MM.1S (cell line): ENCODE results near the gene DNAJB7.
A peak's percentile ranks its signal among the peaks of the same experiment; 100 is the strongest.

Experiments used
- DNase-seq: peaks from one replicate; pipeline ENCODE4 v3.0.0-alpha.2; 2015
- H2AFZ ChIP-seq: fragments of 300-600 bp; sonication (generic); 2 replicates; pipeline ENCODE4 v1.6.0; 2016; ENCODE audit warnings: antibody characterized with exemption, low read length
- H3F3A ChIP-seq: fragments of 300-600 bp; sonication (generic); 2 replicates; pipeline ENCODE4 v1.6.1; 2016; ENCODE audit warnings: mild to moderate bottlenecking, antibody characterized with exemption, low read length, moderate library complexity, mixed read lengths; ENCODE audit not compliant: insufficient read depth
- H3K27ac ChIP-seq: fragments of 300-600 bp; sonication (generic); 2 replicates; pipeline ENCODE4 v1.5.1; 2016; ENCODE audit warnings: mild to moderate bottlenecking, low read length
- H3K27me3 ChIP-seq: fragments of 300-600 bp; sonication (generic); replicated peaks from 2 replicates; pipeline ENCODE4 v1.6.0; 2016; ENCODE audit warnings: low read length; ENCODE audit not compliant: insufficient read depth
- H3K36me3 ChIP-seq: fragments of 300-600 bp; sonication (generic); replicated peaks from 2 replicates; pipeline ENCODE4 v1.6.1; 2016; ENCODE audit warnings: mild to moderate bottlenecking, low read length, mixed read lengths; ENCODE audit not compliant: insufficient read depth
- H3K4me1 ChIP-seq: fragments of 300-600 bp; sonication (generic); 2 replicates; pipeline ENCODE4 v1.6.1; 2016; ENCODE audit warnings: low read length, mixed read lengths
- H3K4me2 ChIP-seq: fragments of 300-600 bp; sonication (generic); 2 replicates; pipeline ENCODE4 v1.6.0; 2016; ENCODE audit warnings: low read depth, low read length
- H3K4me3 ChIP-seq: fragments of 300-600 bp; sonication (generic); 2 replicates; pipeline ENCODE4 v1.5.1; 2016; ENCODE audit warnings: low read length, mixed read lengths
- H3K79me2 ChIP-seq: fragments of 300-600 bp; sonication (generic); 2 replicates; pipeline ENCODE4 v1.6.1; 2016; ENCODE audit warnings: mixed run types, low read length, mixed read lengths
- H3K9ac ChIP-seq: fragments of 300-600 bp; sonication (generic); 2 replicates; pipeline ENCODE4 v1.6.1; 2016; ENCODE audit warnings: low read length, mixed read lengths
- H3K9me2 ChIP-seq: fragments of 300-600 bp; sonication (generic); replicated peaks from 2 replicates; pipeline ENCODE4 v1.6.1; 2016; ENCODE audit warnings: mild to moderate bottlenecking, low read length, mixed read lengths; ENCODE audit not compliant: insufficient read depth
- H3K9me3 ChIP-seq: fragments of 300-600 bp; sonication (generic); replicated peaks from 2 replicates; pipeline ENCODE4 v1.6.1; 2016; ENCODE audit warnings: mild to moderate bottlenecking, low read length, mixed read lengths; ENCODE audit not compliant: insufficient read depth
- H4K20me1 ChIP-seq: fragments of 300-600 bp; sonication (generic); 2 replicates; pipeline ENCODE4 v1.6.1; 2016; ENCODE audit warnings: mild to moderate bottlenecking, low read length, moderate library complexity, mixed read lengths; ENCODE audit not compliant: insufficient read depth
- EZH2 ChIP-seq: fragments of 300-600 bp; sonication (generic); optimal IDR thresholded peaks from 2 replicates; pipeline ENCODE3; 2017; ENCODE audit warnings: low read depth, mild to moderate bottlenecking, antibody characterized with exemption, low read length, mixed read lengths
- EZH2phosphoT487 ChIP-seq: fragments of 300-600 bp; sonication (generic); IDR thresholded peaks from 2 replicates; pipeline ENCODE4 v1.6.1; 2018; ENCODE audit warnings: antibody characterized with exemption, low read length
- TF ChIP-seq, protein P1 (sequence below): fragments of 300-600 bp; sonication (generic); IDR thresholded peaks from 2 replicates; pipeline ENCODE4 v1.5.1; 2016; ENCODE audit warnings: antibody characterized with exemption, low read length, mixed read lengths

Gene DNAJB7

GRCh38 chr22:40862537-40862936 is 624 bp upstream of the DNAJB7 start:
- Histone ChIP-seq H3K27me3 (no peaks in the 10 kb centered on the region), H2AFZ (no peak overlapping the region), H3K27ac (no peak overlapping the region), H3K9me2 (no peaks in the 10 kb centered on the region), H3F3A (no peaks in the 10 kb centered on the region), H3K79me2 (peaks cover 40% of the 10 kb centered on the region), H3K4me1 (no peaks in the 10 kb centered on the region), H3K9ac (no peak overlapping the region), H3K36me3 (no peaks in the 10 kb centered on the region), H3K4me3 (no peak overlapping the region), H4K20me1 (no peaks in the 10 kb centered on the region), H3K9me3 (no peaks in the 10 kb centered on the region), H3K4me2 (no peak overlapping the region)
- DNase-seq: no peak
- TF ChIP-seq EZH2 (no peak), EZH2phosphoT487 (no peak)
- TF ChIP-seq, protein P1, sequence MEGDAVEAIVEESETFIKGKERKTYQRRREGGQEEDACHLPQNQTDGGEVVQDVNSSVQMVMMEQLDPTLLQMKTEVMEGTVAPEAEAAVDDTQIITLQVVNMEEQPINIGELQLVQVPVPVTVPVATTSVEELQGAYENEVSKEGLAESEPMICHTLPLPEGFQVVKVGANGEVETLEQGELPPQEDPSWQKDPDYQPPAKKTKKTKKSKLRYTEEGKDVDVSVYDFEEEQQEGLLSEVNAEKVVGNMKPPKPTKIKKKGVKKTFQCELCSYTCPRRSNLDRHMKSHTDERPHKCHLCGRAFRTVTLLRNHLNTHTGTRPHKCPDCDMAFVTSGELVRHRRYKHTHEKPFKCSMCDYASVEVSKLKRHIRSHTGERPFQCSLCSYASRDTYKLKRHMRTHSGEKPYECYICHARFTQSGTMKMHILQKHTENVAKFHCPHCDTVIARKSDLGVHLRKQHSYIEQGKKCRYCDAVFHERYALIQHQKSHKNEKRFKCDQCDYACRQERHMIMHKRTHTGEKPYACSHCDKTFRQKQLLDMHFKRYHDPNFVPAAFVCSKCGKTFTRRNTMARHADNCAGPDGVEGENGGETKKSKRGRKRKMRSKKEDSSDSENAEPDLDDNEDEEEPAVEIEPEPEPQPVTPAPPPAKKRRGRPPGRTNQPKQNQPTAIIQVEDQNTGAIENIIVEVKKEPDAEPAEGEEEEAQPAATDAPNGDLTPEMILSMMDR: no peak

GRCh38 chr22:40857309-40857855 is 4.5 kb downstream of the DNAJB7 start:
- peak overlapping the region; percentile 96 for H3K9ac ChIP-seq
- no peaks in the 10 kb centered on the region for H3K27me3 ChIP-seq
- peak overlapping the region; percentile 100 for H3K4me3 ChIP-seq
- no peaks in the 10 kb centered on the region for H4K20me1 ChIP-seq
- no peaks in the 10 kb centered on the region for H3K9me3 ChIP-seq
- H2AFZ ChIP-seq: peak overlapping the region; percentile 94
- H3K4me2 ChIP-seq: peak overlapping the region; percentile 83
- H3K36me3 ChIP-seq: no peaks in the 10 kb centered on the region; the same call in 1 of the 2 replicates
- H3K9me2 ChIP-seq: no peaks in the 10 kb centered on the region
- peaks cover 14% of the 10 kb centered on the region for H3K4me1 ChIP-seq
- TF ChIP-seq EZH2phosphoT487: no peak
- TF ChIP-seq EZH2: no peak
- peak overlapping the region; percentile 95 for H3K27ac ChIP-seq
- no peak for DNase-seq
- H3K79me2 ChIP-seq: peaks cover 81% of the 10 kb centered on the region
- peaks cover 5% of the 10 kb centered on the region; the same call in 1 of the 2 replicates for H3F3A ChIP-seq

DNA sequence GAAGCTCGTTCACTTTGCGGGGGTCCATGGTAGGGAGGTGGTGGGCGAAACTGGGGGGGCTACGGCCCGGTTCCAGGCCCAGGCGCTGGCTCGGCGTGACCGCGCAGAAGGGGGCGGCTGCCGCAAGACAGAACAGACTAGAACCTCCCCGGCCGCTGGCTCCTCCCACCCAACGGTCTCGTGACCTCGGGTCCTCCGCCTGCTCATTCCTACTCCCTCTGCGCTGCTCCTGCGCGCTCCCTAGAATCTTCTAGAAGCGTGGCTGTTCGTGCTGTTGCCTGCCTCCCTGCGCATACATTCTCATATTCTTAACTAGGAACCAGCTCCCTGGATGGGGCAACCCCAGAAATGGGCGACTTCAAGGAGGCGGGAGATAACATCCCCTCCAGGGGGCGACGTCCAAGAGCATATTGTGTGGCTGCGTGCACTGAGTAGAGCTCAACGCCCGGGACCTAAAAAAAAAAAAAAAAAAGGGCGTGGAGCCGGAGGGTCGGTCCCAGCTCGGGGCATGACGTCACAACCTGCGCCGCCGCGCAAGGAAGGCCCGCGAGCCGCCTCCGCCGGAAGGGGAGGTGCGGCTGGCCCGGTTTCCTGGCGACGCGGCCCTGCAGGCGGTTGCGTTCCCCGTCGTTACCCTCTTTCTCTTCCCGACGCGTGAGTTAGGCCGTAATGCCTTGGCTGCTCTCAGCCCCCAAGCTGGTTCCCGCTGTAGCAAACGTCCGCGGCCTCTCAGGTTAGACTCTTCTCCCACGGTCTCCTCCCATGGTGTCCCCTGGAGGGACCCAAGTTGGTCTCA is 5.2 kb downstream of the DNAJB7 start, which contains the start of the genes ST13 and XPNPEP3:
TSS of gene ST13 (minus strand) at position 127 of the 796 bp plus-strand sequence. CDS start at position 28, 99 bp downstream.
TSS of gene XPNPEP3 (plus strand) at position 636 of the 796 bp plus-strand sequence. CDS start at position 670, 34 bp downstream.
- peak within 1 kb of the TSS; percentile 95 for H3K27ac ChIP-seq
- H3K9me3 ChIP-seq: no peaks in the 10 kb centered on the region
- no peaks in the 10 kb centered on the region for H3K9me2 ChIP-seq
- H3K4me1 ChIP-seq: peaks cover 14% of the 10 kb centered on the region
- no peaks in the 10 kb centered on the region; the same call in 1 of the 2 replicates for H4K20me1 ChIP-seq
- H2AFZ ChIP-seq: peak within 1 kb of the TSS; percentile 94
- peaks cover 5% of the 10 kb centered on the region; the same call in 1 of the 2 replicates for H3F3A ChIP-seq
- no peaks in the 10 kb centered on the region for H3K27me3 ChIP-seq
- peak within 1 kb of the TSS; percentile 96 for H3K9ac ChIP-seq
- TF ChIP-seq, protein P1: no peak
- TF ChIP-seq EZH2 (no peak), EZH2phosphoT487 (no peak)
- H3K4me3 ChIP-seq: peak within 1 kb of the TSS; percentile 100
- H3K4me2 ChIP-seq: peak within 1 kb of the TSS; percentile 85
- no peaks in the 10 kb centered on the region; the same call in 1 of the 2 replicates for H3K36me3 ChIP-seq
- peaks cover 82% of the 10 kb centered on the region for H3K79me2 ChIP-seq
- DNase-seq: peak; percentile 97
